Retinal pigment epithelial cell (primary cell): Measurements from ENCODE around the gene TMEM171.
A peak's percentile ranks its signal among the peaks of the same experiment; 100 is the strongest.

Experiments used
- DNase-seq: peaks from one replicate; pipeline ENCODE4 v3.0.0-alpha.2; 2010; ENCODE audit warnings: low read depth
- H3K4me3 ChIP-seq: 2 replicates; pipeline ENCODE4 v1.5.1; 2011; ENCODE audit warnings: mild to moderate bottlenecking, low read length, control low read depth, moderate library complexity
- TF ChIP-seq, protein P1 (sequence below): conservative IDR thresholded peaks from 2 replicates; pipeline ENCODE4 v1.5.1; 2011; ENCODE audit warnings: low read depth, low read length, control low read depth, inconsistent platforms

Gene TMEM171

DNA sequence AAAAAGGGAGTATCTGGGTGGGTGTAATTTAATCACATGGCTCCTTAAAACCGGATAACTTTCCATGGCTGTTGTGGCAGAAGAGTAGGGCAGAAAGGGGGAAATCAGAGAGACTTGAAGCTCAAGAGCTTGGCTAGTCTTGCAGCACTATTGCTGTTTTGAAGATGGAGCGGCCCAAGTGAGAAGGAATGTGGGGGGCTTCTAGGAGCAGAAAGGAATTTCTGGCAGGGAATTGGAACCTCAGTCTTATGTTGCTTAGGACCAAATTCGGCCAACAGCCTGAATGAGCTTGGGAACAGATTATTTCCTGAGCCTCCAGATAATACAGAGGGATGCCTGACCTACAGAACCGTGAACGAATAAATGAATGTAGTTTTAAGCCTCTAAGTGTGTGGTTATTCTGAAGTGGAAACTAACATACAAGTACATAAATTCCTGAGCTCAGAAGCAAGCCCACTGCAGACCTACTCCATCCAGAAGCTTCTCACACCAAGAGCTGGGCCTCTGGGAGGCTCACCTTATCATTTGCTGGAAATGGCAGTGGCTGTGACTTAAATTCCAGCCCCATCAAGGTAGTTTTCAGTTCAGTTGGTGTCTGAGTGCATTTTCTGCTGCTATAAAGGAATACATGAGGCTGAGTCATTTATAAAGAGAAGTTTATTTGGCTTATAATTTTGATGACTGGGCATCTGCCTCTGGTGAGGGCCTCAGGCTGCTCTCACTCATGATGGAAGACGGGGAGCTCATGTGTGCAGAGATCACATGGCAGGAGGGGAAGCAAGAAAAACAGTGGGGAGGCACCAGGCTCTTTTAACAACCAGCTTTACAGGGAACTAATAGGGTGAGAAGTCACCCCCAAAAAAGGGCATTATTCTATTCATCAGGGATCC is 37.3 kb downstream of the TMEM171 start:
- TF ChIP-seq, protein P1, sequence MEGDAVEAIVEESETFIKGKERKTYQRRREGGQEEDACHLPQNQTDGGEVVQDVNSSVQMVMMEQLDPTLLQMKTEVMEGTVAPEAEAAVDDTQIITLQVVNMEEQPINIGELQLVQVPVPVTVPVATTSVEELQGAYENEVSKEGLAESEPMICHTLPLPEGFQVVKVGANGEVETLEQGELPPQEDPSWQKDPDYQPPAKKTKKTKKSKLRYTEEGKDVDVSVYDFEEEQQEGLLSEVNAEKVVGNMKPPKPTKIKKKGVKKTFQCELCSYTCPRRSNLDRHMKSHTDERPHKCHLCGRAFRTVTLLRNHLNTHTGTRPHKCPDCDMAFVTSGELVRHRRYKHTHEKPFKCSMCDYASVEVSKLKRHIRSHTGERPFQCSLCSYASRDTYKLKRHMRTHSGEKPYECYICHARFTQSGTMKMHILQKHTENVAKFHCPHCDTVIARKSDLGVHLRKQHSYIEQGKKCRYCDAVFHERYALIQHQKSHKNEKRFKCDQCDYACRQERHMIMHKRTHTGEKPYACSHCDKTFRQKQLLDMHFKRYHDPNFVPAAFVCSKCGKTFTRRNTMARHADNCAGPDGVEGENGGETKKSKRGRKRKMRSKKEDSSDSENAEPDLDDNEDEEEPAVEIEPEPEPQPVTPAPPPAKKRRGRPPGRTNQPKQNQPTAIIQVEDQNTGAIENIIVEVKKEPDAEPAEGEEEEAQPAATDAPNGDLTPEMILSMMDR: no peak
- no peak for DNase-seq
- H3K4me3 ChIP-seq: no peak overlapping the region

DNA sequence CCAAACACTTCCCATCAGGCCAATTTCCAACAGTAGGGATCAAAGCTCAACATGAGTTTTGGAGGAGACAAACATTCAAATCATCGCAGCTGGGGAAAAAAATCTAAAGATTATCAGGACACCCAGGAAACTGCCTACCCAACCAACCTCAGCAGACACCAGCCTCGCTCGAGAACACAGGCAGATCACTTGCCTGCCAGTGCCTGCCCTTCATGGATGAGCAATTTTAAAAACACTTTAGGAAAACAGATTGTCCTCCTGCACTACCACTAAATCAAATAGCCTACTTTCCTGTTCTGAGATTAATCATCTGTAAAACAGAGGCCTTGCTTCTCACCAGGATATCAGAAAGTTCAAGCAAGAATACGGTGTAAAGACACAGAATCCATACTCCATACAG is 37.9 kb downstream of the TMEM171 start:
- DNase-seq: no peak
- no peak overlapping the region for H3K4me3 ChIP-seq
- TF ChIP-seq, protein P1: no peak

DNA sequence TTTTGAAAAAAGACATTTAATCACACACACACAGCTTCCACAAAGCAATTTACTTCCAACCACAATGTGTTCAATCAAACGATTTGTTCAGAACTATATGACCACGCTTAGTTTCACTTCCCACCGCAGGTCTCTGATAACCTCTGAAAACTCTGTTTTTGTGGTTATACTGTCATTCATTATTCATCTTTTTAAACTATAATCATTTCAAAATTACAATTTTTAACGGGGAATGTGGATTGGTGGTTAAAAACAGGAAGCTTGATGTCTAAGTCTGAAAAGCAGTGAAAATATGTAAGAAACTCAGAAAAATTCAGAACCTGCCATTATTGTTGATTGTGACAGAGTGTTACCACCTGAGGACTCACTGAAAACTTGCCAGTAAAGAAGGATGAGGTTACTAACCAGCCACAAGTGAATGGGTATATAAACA is 39.9 kb downstream of the TMEM171 start:
- TF ChIP-seq, protein P1: no peak
- H3K4me3 ChIP-seq: no peak overlapping the region
- DNase-seq: no peak

DNA sequence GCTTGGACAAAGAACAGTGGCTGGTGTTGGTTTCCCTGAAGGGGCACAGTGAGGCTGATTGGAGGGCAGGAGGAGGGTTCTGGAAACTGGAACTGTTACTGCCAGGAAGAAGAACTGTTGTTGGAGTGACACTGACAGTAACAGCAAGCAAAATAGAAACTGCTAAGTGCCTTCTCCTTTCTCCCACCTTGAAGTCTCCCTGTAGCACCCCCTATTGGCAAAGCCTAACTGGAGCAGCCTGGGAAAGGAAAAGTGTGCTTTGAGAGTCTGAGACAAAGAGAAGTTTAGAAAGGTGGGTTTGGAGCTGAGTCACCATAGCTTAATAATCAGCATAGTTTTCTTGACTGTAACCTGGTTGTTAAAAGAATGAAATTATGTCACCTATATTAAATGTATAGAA is 50.1 kb downstream of the TMEM171 start:
- TF ChIP-seq, protein P1: peak; percentile 62
- no peak for DNase-seq
- H3K4me3 ChIP-seq: no peak overlapping the region

DNA sequence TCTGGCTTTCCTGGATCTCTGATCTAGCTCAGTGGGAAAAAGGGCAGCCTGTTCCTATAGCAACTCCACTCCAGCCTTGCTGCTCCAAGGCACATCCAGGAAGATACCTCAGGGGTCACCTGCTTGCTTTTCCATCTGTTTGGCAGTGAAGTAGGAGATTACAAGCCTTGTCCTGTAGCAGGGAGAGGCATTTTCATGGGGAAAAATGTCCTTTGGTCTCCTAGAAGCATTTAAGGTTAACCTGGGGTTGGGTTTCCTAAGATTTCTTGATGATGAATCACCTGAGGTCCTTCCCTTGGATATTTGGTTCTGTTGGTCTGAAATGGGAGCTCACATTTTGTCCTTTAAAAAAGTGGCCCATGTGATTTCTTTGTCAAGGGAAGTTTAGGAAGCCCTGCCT is 51.1 kb downstream of the TMEM171 start:
- TF ChIP-seq, protein P1: no peak
- H3K4me3 ChIP-seq: no peak overlapping the region
- no peak for DNase-seq

DNA sequence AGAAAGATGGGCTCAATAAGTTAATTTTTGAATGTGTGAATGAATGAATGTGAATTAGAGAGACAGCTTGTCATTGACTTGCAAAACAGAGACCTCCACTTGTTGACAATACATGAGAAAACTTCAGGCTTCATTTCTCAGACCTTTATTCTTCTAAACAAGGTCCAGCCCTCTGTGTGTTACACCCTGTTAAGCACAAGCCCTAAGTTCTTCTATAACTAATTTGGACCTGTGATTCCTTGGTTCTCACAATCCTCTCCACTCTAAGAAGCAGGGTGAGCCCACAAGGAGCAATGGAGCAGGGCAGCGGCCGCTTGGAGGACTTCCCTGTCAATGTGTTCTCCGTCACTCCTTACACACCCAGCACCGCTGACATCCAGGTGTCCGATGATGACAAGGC is 52.6 kb downstream of the TMEM171 start, which contains the start of gene TMEM174:
Gene TMEM174 (plus strand): TSS at position 243 of the 400 bp plus-strand sequence. CDS start 51 bp downstream, at position 294.
- DNase-seq: no peak
- TF ChIP-seq, protein P1: no peak

More for the DNA sequence above, 52.6 kb downstream of the TMEM171 start, which contains the start of gene TMEM174:
- no peak within 1 kb of the TSS for H3K4me3 ChIP-seq
